ENCODE measurements around the gene DNASE1. TPM values are rescaled to one million over a fixed set of nuclear protein-coding genes. Genes with fewer than 3 reads are reported as not detected.

DNASE1 gene
- polyA plus RNA-seq, 1 donor from 2014 or later, result 47.8 TPM

- no peak overlapping the region for H3K27ac ChIP-seq (ENCODE audit: low read length)
These were observed 28.4 kb upstream of the DNASE1 start for GRCh38 chr16:3625911-3626732.

GRCh38 chr16:3637371-3637923 is 17.0 kb upstream of the DNASE1 start:
- Histone ChIP-seq H3K79me2 (replicated peaks; ENCODE audit: insufficient read depth, low read length) (no peaks in the 10 kb centered on the region), H3K9ac (ENCODE audit: low read length) (no peak overlapping the region), H3K27ac (ENCODE audit: low read length) (no peak overlapping the region), H3K27me3 (ENCODE audit: insufficient read depth, low read depth, low read length) (no peaks in the 10 kb centered on the region), H2AFZ (ENCODE audit: low read depth, low read length) (no peak overlapping the region), H3K4me3 (ENCODE audit: low read length) (no peak overlapping the region), H3F3A (ENCODE audit: insufficient read depth, low read length, poor library complexity, severe bottlenecking) (no peaks in the 10 kb centered on the region), H3K4me2 (ENCODE audit: low read length) (no peak overlapping the region), H3K9me3 (ENCODE audit: low read length) (no peaks in the 10 kb centered on the region), H4K20me1 (ENCODE audit: insufficient read depth) (no peaks in the 10 kb centered on the region), H3K36me3 (ENCODE audit: insufficient read depth, low read length) (no peaks in the 10 kb centered on the region), H3K9me2 (ENCODE audit: insufficient read depth, low read length) (no peaks in the 10 kb centered on the region)
- no peak for TF ChIP-seq TAF1 (IDR thresholded peaks at IDR 0.05; ENCODE audit: low read depth)
- TF ChIP-seq SMC3 (conservative IDR thresholded peaks at IDR 0.05; ENCODE audit: poor library complexity), result no peak
- TF ChIP-seq EP300 (conservative IDR thresholded peaks at IDR 0.05; ENCODE audit: poor library complexity, severe bottlenecking), result no peak
- no peak for TF ChIP-seq RAD21 (conservative IDR thresholded peaks at IDR 0.05)
- TF ChIP-seq CTCF (IDR thresholded peaks at IDR 0.05; ENCODE audit: poor library complexity, severe bottlenecking), result no peak
- TF ChIP-seq EZH2 (IDR thresholded peaks at IDR 0.05; ENCODE audit: borderline replicate concordance, insufficient read depth, low read length, poor library complexity, severe bottlenecking), result no peak
- no peak for TF ChIP-seq REST (IDR thresholded peaks at IDR 0.05; ENCODE audit: borderline replicate concordance)
- TF ChIP-seq MXI1 (conservative IDR thresholded peaks at IDR 0.05; ENCODE audit: poor library complexity, severe bottlenecking), result no peak
- TF ChIP-seq POLR2AphosphoS5 (IDR thresholded peaks at IDR 0.05), result no peak

More at GRCh38 chr16:3625911-3626732, 28.4 kb upstream of the DNASE1 start:
- no peak for TF ChIP-seq SMC3 (conservative IDR thresholded peaks at IDR 0.05; ENCODE audit: poor library complexity)
- TF ChIP-seq POLR2AphosphoS5 (IDR thresholded peaks at IDR 0.05), result no peak
- H3K36me3 ChIP-seq (ENCODE audit: insufficient read depth, low read length), result no peaks in the 10 kb centered on the region
- no peaks in the 10 kb centered on the region for H3K9me3 ChIP-seq (ENCODE audit: low read length)
- H2AFZ ChIP-seq (ENCODE audit: low read depth, low read length), result no peak overlapping the region
- H3K79me2 ChIP-seq (replicated peaks; ENCODE audit: insufficient read depth, low read length), result peaks cover 5% of the 10 kb centered on the region
- no peak overlapping the region for H3K4me2 ChIP-seq (ENCODE audit: low read length)
- no peak overlapping the region for H3K9ac ChIP-seq (ENCODE audit: low read length)
- H3F3A ChIP-seq (ENCODE audit: insufficient read depth, low read length, poor library complexity, severe bottlenecking), result no peaks in the 10 kb centered on the region
- H3K9me2 ChIP-seq (ENCODE audit: insufficient read depth, low read length), result no peaks in the 10 kb centered on the region
- H3K4me3 ChIP-seq (ENCODE audit: low read length), result no peak overlapping the region
- no peaks in the 10 kb centered on the region for H4K20me1 ChIP-seq (ENCODE audit: insufficient read depth)
- no peaks in the 10 kb centered on the region for H3K27me3 ChIP-seq (ENCODE audit: insufficient read depth, low read depth, low read length)

All from neural cell (in vitro differentiated cells).